Neutrophil (primary cell): Measurements from ENCODE around the gene APOBEC3B.

Experiments used
- H3K27ac ChIP-seq: fragments of 200-600 bp; sonication (generic); 2 replicates; pipeline ENCODE4 v1.5.1; 2016; ENCODE audit warnings: mild to moderate bottlenecking, moderate library complexity
- H3K27me3 ChIP-seq: fragments of 200-600 bp; sonication (generic); 2 replicates; pipeline ENCODE4 v1.6.0; 2016; ENCODE audit warnings: mild to moderate bottlenecking
- H3K36me3 ChIP-seq: fragments of 200-600 bp; sonication (generic); 2 replicates; pipeline ENCODE4 v1.5.1; 2017
- H3K4me1 ChIP-seq, 2 experiments: fragments of 200-600 bp in 1 of 2; sonication (generic) in 1 of 2; 1 replicate in 1 of 2; 2 replicates in 1 of 2; pipeline versions ENCODE4 v1.5.1 to v1.6.1; 2013 to 2016; ENCODE audit warnings: low read depth in 1 of 2, low read length in 1 of 2, mild to moderate bottlenecking in 1 of 2, moderate library complexity in 1 of 2; ENCODE audit not compliant: control insufficient read depth in 1 of 2, insufficient read depth in 1 of 2
- H3K4me3 ChIP-seq, 2 experiments: fragments of 200-600 bp in 1 of 2; sonication (generic) in 1 of 2; 1 replicate in 1 of 2; 2 replicates in 1 of 2; pipeline ENCODE4 v1.5.1; 2013 to 2016; ENCODE audit warnings: low read depth in 1 of 2, low read length in 1 of 2, mild to moderate bottlenecking in 1 of 2, moderate library complexity in 1 of 2
- H3K9me3 ChIP-seq: fragments of 200-600 bp; sonication (generic); 2 replicates; pipeline ENCODE4 v1.5.1; 2016
- TF ChIP-seq, protein P1 (sequence below): fragments of 200-600 bp; sonication (generic); IDR thresholded peaks from 2 replicates; pipeline ENCODE4 v1.5.1; 2016; ENCODE audit warnings: antibody characterized with exemption

APOBEC3B gene

DNA sequence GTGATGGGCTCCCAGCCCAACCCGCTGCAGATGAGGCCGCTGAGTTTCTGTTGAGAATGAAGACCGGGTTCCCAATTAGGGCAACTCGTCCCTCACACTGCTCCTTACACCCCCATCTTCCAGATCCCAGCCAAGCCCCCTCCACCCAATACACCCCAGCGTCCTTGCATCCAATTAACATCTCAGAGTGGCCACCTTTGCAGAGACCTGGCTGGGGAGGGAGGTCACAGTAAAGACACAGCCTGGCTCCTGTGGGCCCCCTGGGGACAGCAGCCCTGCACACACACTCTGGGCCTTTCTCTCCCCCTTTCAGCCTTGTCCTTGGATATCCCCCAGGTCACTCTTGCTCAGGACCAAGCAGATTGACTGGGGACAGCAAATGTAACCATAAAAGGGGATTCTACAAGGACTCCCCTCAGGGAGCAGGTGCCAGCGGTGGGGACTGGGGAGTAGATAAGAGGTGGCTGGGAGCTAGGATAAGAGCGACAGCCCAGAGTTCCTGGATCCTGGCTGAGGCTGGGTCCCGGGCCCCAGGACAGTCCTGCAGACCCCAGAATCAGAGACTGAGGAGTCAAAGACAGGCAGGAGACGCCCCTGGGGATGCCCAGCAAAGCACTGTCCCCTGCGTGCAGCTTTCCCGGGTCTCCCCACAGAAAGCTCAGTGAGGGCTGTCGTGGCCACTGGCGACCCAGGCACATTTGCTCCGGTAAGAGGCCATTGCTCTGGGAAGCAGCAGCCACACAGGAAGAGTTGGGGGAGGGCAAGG lies 16.4 kb upstream of the APOBEC3B start:
- H3K4me3 ChIP-seq = no peak overlapping the region
- H3K36me3 ChIP-seq = peaks cover 45% of the 10 kb centered on the region
- peak overlapping the region; percentile 99 for H3K27ac ChIP-seq
- no peaks in the 10 kb centered on the region for H3K9me3 ChIP-seq
- TF ChIP-seq, protein P1, sequence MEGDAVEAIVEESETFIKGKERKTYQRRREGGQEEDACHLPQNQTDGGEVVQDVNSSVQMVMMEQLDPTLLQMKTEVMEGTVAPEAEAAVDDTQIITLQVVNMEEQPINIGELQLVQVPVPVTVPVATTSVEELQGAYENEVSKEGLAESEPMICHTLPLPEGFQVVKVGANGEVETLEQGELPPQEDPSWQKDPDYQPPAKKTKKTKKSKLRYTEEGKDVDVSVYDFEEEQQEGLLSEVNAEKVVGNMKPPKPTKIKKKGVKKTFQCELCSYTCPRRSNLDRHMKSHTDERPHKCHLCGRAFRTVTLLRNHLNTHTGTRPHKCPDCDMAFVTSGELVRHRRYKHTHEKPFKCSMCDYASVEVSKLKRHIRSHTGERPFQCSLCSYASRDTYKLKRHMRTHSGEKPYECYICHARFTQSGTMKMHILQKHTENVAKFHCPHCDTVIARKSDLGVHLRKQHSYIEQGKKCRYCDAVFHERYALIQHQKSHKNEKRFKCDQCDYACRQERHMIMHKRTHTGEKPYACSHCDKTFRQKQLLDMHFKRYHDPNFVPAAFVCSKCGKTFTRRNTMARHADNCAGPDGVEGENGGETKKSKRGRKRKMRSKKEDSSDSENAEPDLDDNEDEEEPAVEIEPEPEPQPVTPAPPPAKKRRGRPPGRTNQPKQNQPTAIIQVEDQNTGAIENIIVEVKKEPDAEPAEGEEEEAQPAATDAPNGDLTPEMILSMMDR = no peak
- peaks cover 67 to 69% of the 10 kb centered on the region in 2 experiments for H3K4me1 ChIP-seq
- H3K27me3 ChIP-seq = no peaks in the 10 kb centered on the region

DNA sequence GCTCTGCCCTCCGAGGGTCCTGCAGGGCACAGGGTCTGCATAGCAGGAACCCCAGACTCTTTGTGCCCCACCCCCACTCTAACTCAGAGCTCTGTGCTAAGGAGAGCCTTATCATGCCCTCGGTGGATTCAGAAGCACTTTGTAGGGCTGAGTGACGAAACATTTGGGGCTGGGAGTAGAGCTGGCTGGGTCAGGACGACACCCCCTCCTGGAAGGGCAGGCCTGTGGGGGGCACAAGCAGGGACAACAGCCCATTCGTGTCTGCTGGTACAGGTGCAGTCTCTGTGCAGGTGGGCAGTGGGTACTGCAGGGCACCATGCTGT lies 15.8 kb upstream of the APOBEC3B start:
- Histone ChIP-seq H3K27ac (peak overlapping the region; percentile 99), H3K4me1 (peaks cover 71 to 74% of the 10 kb centered on the region in 2 experiments), H3K36me3 (peaks cover 43% of the 10 kb centered on the region), H3K9me3 (no peaks in the 10 kb centered on the region), H3K27me3 (no peaks in the 10 kb centered on the region), H3K4me3 (peak overlapping the region in 1 of 2 experiments; percentile 50)
- TF ChIP-seq, protein P1 = no peak

DNA sequence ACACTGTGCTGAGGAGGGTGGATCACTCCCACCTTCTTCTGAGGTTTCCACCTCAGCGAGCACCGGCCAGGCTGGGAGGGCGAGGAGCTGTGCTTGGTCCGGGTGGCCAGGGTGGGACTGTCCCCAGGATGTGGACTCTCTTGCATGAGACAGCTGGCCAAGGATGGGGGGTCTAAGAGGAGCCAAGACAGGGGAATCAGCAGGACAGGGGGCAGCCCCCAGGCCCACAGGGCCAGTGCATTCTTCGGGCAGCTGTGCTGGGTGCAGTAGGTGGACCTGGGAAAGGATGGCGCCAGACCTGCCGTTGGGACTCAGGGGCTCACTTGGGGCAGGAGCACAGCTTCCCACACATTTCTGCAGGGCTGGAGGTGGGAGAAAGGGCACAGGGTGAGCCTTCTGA lies 15.2 kb upstream of the APOBEC3B start:
- peaks cover 38% of the 10 kb centered on the region for H3K36me3 ChIP-seq
- H3K4me1 ChIP-seq = peaks cover 77 to 80% of the 10 kb centered on the region in 2 experiments
- TF ChIP-seq, protein P1 = no peak
- H3K9me3 ChIP-seq = no peaks in the 10 kb centered on the region
- peak overlapping the region; percentile 99 for H3K27ac ChIP-seq
- no peaks in the 10 kb centered on the region for H3K27me3 ChIP-seq
- H3K4me3 ChIP-seq = peak overlapping the region; percentile 38 to 50

DNA sequence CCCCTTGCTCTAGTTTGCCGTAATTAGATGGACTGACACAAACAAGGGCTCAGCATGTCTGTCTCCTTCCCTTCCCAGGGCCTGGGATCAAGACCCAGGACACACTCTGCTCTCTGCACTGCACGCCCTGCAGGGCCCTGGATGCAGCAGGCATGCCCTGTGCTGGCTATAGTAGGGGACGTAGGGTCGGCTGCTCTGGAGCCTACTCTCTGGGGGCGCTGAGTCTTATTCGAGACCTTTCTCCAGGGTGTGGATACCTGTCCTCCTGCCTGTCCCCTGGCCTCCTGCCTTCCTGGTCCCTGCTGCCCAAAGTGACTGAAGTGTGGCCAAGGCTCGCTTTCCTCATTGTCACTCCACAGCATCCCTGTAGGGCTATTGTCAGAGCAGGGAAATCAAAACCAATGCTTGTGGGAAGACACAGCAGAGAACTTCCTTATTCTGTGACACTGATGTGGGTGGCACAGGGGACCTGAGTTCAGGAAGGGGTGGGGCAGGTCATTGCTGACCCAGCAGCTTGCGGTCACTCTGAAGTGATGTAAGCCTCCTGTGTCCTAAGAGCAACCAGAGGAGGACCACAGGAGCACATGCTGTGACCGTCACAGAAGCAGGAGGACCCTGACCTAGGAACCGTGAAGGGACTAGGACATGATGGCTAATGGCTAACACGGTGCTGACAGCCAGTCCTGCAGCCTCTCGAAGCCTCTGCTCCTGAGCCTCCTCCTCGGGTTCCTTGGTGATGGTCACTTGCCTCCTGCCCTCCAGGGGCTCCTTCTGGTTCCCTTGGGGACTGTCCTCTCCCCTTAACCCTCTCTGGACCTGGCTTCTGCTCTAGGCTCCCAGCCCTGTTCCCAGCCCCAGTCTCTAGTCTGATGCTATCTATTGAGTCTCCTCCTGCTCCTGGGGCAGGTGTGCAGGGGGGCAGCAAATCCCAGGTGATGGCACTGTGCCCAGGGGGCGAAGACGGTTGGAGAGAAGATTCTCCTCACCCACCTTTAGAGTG lies 14.4 kb upstream of the APOBEC3B start:
- H3K27ac ChIP-seq = peak overlapping the region; percentile 99

DNA sequence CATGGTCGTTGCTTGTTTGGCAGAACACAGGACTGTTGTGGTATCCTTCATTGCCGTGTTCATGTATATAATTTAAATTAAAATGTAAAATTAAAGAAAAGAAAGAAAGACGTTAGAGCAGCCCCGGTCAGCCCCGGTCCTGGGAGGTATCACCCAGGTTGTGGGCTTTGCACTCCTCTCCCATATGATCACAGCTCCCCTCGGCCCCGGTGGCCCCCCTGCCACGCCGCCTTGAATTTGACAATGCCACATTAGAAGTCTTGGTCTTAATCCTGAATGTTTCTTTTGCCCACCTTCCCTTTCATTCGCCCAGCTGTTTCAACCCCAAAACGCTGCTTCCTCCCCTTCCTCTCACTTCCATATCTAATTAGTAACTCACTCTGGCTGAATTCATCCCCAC lies 13.3 kb upstream of the APOBEC3B start:
- TF ChIP-seq, protein P1 = no peak
- Histone ChIP-seq H3K27ac (peak overlapping the region; percentile 99), H3K4me3 (no peak overlapping the region), H3K36me3 (peaks cover 19% of the 10 kb centered on the region), H3K27me3 (no peaks in the 10 kb centered on the region), H3K9me3 (no peaks in the 10 kb centered on the region), H3K4me1 (peaks cover 95 to 99% of the 10 kb centered on the region in 2 experiments)

More for the DNA sequence above, 14.4 kb upstream of the APOBEC3B start:
- H3K4me1 ChIP-seq = peaks cover 85 to 88% of the 10 kb centered on the region in 2 experiments
- H3K4me3 ChIP-seq = peak overlapping the region; percentile 39 to 50
- peaks cover 30% of the 10 kb centered on the region for H3K36me3 ChIP-seq
- H3K27me3 ChIP-seq = no peaks in the 10 kb centered on the region
- H3K9me3 ChIP-seq = no peaks in the 10 kb centered on the region
- TF ChIP-seq, protein P1 = peak; percentile 57
